HL-60 (cell line): ENCODE results near the gene ALK.

Experiments
- CTCF ChIP-seq: IDR thresholded peaks from one replicate; pipeline ENCODE4 v1.5.1; 2011; ENCODE audit warnings: low read length, control low read depth, inconsistent platforms; ENCODE audit not compliant: insufficient read depth
- GABPA ChIP-seq: IDR thresholded peaks from 2 replicates; pipeline ENCODE4 v1.6.1; 2012; ENCODE audit warnings: low read depth
- POLR2AphosphoS5 ChIP-seq: IDR thresholded peaks from 2 replicates; pipeline ENCODE4 v1.6.1; 2012; ENCODE audit warnings: low read depth
- REST ChIP-seq: IDR thresholded peaks from 2 replicates; pipeline ENCODE4 v1.6.1; 2012; ENCODE audit warnings: low read depth; ENCODE audit not compliant: insufficient replicate concordance
- SPI1 ChIP-seq: IDR thresholded peaks from 2 replicates; pipeline ENCODE4 v1.6.1; 2012; ENCODE audit warnings: low read depth, mild to moderate bottlenecking, borderline replicate concordance

- TF ChIP-seq CTCF (no peak), POLR2AphosphoS5 (no peak), GABPA (no peak), REST (no peak), SPI1 (no peak)
These were observed 689.3 kb downstream of the ALK start for GRCh38 chr2:29232041-29232440.
